Glutamatergic neuron (in vitro differentiated cells): ENCODE data around the gene KCNE1. TPM values are rescaled to one million over a fixed set of nuclear protein-coding genes. Genes with fewer than 3 reads are reported as not detected.

Source experiments
- DNase-seq: peaks from one replicate; pipeline ENCODE4 v3.0.0; 2022
- H3K27ac Mint-ChIP-seq: one replicate; pipeline ENCODE4 v1.8.0; 2020; ENCODE audit warnings: mild to moderate bottlenecking, mixed read lengths, inconsistent platforms; ENCODE audit not compliant: unreplicated experiment
- H3K27me3 Mint-ChIP-seq: one replicate; pipeline ENCODE4 v1.8.0; 2020; ENCODE audit warnings: mild to moderate bottlenecking, moderate library complexity, mixed read lengths, inconsistent platforms; ENCODE audit not compliant: unreplicated experiment
- H3K36me3 Mint-ChIP-seq: one replicate; pipeline ENCODE4 v1.8.0; 2020; ENCODE audit warnings: mild to moderate bottlenecking, mixed read lengths, inconsistent platforms; ENCODE audit not compliant: unreplicated experiment
- H3K4me1 Mint-ChIP-seq: one replicate; pipeline ENCODE4 v1.8.0; 2020; ENCODE audit warnings: mild to moderate bottlenecking, low read depth, mixed read lengths, inconsistent platforms; ENCODE audit not compliant: unreplicated experiment
- H3K4me3 Mint-ChIP-seq: one replicate; pipeline ENCODE4 v1.8.0; 2020; ENCODE audit warnings: mild to moderate bottlenecking, mixed read lengths, inconsistent platforms; ENCODE audit not compliant: unreplicated experiment
- H3K9me3 Mint-ChIP-seq: one replicate; pipeline ENCODE4 v1.8.0; 2020; ENCODE audit warnings: mild to moderate bottlenecking, moderate library complexity, mixed read lengths, inconsistent platforms; ENCODE audit not compliant: unreplicated experiment
- total RNA-seq: library from RNA; stranded (reverse); fragmentation: NEBNext Ultra II Directional; extraction: Animal tissue kit (Norgen Biotek cat#: 25700); gene quantifications from one replicate; pipeline ENCODE4 v1.2.1, GENCODE V29; 2021; ENCODE audit not compliant: unreplicated experiment
- TF ChIP-seq, protein P1 (sequence below): fragments of 200-600 bp; sonication (generic); IDR thresholded peaks from one replicate; pipeline ENCODE4 v1.5.0; 2021; ENCODE audit not compliant: partially characterized antibody, unreplicated experiment

Gene KCNE1
- total RNA-seq, 1 donor from 2014 or later = 1.6 TPM

DNA sequence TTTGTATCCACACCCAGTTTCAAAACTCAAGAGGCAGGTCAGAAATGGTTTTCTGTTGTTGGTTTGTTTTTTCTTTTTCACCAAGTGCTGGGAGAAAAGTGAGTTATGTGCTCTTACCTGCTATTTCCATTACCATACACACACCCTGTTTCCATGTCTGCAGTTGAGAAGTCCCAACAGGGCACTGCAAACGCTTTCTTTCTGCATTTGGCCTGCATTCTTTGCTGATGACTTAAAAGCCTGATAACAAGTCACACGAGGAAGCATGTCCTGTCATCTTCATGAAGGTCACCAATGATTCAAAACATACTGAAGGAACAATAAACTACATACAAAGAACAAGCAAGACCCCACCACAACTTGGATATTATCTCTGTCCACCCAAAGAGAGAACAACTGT is 24.8 kb upstream of the KCNE1 start:
- no peak for DNase-seq
- no peak overlapping the region for H3K27ac Mint-ChIP-seq
- TF ChIP-seq, protein P1, sequence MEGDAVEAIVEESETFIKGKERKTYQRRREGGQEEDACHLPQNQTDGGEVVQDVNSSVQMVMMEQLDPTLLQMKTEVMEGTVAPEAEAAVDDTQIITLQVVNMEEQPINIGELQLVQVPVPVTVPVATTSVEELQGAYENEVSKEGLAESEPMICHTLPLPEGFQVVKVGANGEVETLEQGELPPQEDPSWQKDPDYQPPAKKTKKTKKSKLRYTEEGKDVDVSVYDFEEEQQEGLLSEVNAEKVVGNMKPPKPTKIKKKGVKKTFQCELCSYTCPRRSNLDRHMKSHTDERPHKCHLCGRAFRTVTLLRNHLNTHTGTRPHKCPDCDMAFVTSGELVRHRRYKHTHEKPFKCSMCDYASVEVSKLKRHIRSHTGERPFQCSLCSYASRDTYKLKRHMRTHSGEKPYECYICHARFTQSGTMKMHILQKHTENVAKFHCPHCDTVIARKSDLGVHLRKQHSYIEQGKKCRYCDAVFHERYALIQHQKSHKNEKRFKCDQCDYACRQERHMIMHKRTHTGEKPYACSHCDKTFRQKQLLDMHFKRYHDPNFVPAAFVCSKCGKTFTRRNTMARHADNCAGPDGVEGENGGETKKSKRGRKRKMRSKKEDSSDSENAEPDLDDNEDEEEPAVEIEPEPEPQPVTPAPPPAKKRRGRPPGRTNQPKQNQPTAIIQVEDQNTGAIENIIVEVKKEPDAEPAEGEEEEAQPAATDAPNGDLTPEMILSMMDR = no peak
- peaks cover 4% of the 10 kb centered on the region for H3K27me3 Mint-ChIP-seq
- H3K4me3 Mint-ChIP-seq = no peak overlapping the region
- peaks cover 6% of the 10 kb centered on the region for H3K36me3 Mint-ChIP-seq
- H3K9me3 Mint-ChIP-seq = no peaks in the 10 kb centered on the region
- no peaks in the 10 kb centered on the region for H3K4me1 Mint-ChIP-seq

DNA sequence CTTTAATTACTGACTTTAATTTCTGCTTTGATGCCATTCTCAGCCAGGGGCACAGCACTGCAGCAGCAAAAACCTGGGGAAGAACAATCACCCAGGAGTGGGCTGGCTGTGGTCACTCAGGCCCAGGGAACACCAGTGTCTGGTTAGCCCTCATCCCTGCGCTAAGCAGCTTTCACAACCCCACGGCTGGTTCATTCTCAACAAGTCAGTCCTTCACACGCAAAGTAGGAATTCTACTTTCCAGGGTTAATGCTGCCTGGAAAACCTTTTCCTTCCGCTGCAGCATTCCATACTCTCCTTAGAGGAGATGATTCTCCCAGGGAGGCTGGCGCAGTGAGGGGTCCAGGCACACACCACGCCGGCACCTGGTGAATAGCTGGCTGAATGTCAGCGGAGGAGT is 24.3 kb upstream of the KCNE1 start:
- Mint-ChIP-seq H3K9me3 (no peaks in the 10 kb centered on the region), H3K27ac (no peak overlapping the region), H3K27me3 (peaks cover 6% of the 10 kb centered on the region), H3K4me1 (no peaks in the 10 kb centered on the region), H3K4me3 (no peak overlapping the region), H3K36me3 (peaks cover 6% of the 10 kb centered on the region)
- no peak for DNase-seq
- TF ChIP-seq, protein P1 = no peak

DNA sequence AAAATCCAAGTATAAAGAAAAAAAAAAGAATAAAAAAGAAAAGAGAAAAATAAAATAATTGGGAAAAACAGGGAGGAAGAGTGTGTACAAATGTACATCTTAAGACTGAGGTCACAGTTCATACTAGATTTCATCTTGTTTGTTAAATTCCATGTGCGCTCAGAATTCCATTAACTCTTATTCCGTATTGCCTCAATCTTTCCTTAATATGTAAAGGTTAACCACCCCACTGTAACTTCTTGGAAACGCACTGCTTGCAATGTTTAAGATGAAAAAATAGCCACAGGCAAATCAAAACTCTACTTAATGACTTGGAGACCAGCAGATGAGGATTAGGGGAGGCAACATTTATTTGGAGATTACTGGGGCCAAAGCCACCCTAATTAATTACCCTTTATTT is 23.9 kb upstream of the KCNE1 start:
- H3K27me3 Mint-ChIP-seq = peaks cover 6% of the 10 kb centered on the region
- H3K4me3 Mint-ChIP-seq = no peak overlapping the region
- DNase-seq = no peak
- peaks cover 6% of the 10 kb centered on the region for H3K36me3 Mint-ChIP-seq
- no peak overlapping the region for H3K27ac Mint-ChIP-seq
- TF ChIP-seq, protein P1 = no peak
- no peaks in the 10 kb centered on the region for H3K4me1 Mint-ChIP-seq
- no peaks in the 10 kb centered on the region for H3K9me3 Mint-ChIP-seq

DNA sequence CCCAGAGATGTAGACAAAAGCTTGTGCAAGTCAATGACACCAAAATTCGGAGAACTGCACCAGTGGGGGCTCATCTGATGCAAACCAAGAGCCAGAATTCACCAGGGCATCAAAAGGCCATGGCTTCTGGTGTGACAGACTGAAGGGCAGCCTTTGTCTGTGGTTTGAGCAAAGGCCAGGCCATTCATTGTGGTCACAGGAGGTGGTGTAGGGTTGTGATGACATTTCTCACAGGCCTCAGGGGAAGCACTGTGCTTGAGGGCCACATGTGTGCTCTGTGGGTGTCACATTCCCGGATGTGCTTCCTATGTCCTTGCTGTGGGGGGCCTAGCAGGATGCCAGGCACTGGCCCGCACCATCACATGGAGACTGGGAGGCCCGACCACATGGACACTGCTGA is 22.5 kb upstream of the KCNE1 start:
- Mint-ChIP-seq H3K27me3 (peaks cover 6% of the 10 kb centered on the region), H3K36me3 (peaks cover 6% of the 10 kb centered on the region), H3K4me1 (no peaks in the 10 kb centered on the region), H3K9me3 (no peaks in the 10 kb centered on the region), H3K27ac (no peak overlapping the region), H3K4me3 (no peak overlapping the region)
- TF ChIP-seq, protein P1 = no peak
- no peak for DNase-seq

DNA sequence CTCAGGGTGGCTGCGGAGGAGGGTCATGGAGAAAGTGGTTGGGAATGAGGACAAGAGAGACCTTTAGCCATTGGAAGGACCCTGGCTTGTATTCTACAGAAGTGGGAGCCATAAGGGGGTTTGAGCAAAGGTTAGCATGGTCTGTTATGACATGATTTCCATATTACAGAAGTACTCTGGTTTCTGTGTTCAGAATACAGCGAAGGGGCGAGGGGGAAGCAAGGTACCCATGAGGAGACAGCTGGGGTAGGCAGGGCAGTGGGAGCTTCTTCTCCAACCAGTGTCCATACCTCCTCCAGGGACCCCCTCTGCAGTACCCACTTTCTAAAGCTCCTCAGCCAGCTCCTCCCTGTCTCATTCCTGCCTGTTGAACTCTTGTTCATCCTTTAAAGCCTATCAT is 21.9 kb upstream of the KCNE1 start:
- peaks cover 6% of the 10 kb centered on the region for H3K36me3 Mint-ChIP-seq
- H3K9me3 Mint-ChIP-seq = no peaks in the 10 kb centered on the region
- TF ChIP-seq, protein P1 = no peak
- H3K4me1 Mint-ChIP-seq = no peaks in the 10 kb centered on the region
- H3K4me3 Mint-ChIP-seq = no peak overlapping the region
- no peak for DNase-seq
- H3K27me3 Mint-ChIP-seq = peaks cover 6% of the 10 kb centered on the region
- no peak overlapping the region for H3K27ac Mint-ChIP-seq
